Astrocyte (in vitro differentiated cells and primary cell): ENCODE data around the gene IL24. TPM values are rescaled to one million over a fixed set of nuclear protein-coding genes. Genes with fewer than 3 reads are reported as not detected.
A peak's percentile ranks its signal among the peaks of the same experiment; 100 is the strongest.

Experiments
- DNase-seq: peaks from one replicate; pipeline ENCODE4 v3.0.0-alpha.2; 2010; ENCODE audit warnings: low read depth
- FAIRE-seq: peaks from 2 replicates; lab custom pipeline; 2011; peaks lifted over from hg19 to GRCh38; lab: Jason Lieb, UNC
- H2AFZ ChIP-seq: 2 replicates; pipeline ENCODE4 v1.6.0; 2012; ENCODE audit warnings: low read depth, low read length, inconsistent platforms
- H3K27ac ChIP-seq: 2 replicates; pipeline ENCODE4 v1.5.1; 2011; ENCODE audit warnings: low read depth, low read length, inconsistent platforms
- H3K27me3 ChIP-seq: 2 replicates; pipeline ENCODE4 v1.6.0; 2011; ENCODE audit warnings: low read length, inconsistent platforms; ENCODE audit not compliant: insufficient read depth
- H3K36me3 ChIP-seq: 2 replicates; pipeline ENCODE4 v1.5.1; 2011; ENCODE audit warnings: low read length, inconsistent platforms; ENCODE audit not compliant: insufficient read depth
- H3K4me1 ChIP-seq: 2 replicates; pipeline ENCODE4 v1.5.1; 2011; ENCODE audit warnings: low read length, inconsistent platforms; ENCODE audit not compliant: insufficient read depth
- H3K4me2 ChIP-seq: 2 replicates; pipeline ENCODE4 v1.6.0; 2012; ENCODE audit warnings: low read length, inconsistent platforms
- H3K4me3 ChIP-seq: 2 replicates; pipeline ENCODE4 v1.5.1; 2011; ENCODE audit warnings: low read depth, mild to moderate bottlenecking, low read length, inconsistent platforms; ENCODE audit not compliant: insufficient read depth
- H3K79me2 ChIP-seq: 2 replicates; pipeline ENCODE4 v1.6.0; 2012; ENCODE audit warnings: mild to moderate bottlenecking, low read length, inconsistent platforms; ENCODE audit not compliant: insufficient read depth
- H3K9ac ChIP-seq: 2 replicates; pipeline ENCODE4 v1.6.0; 2012; ENCODE audit warnings: mild to moderate bottlenecking, low read length, inconsistent platforms
- H3K9me3 ChIP-seq: 2 replicates; pipeline ENCODE4 v1.5.1; 2012; ENCODE audit warnings: low read depth, mild to moderate bottlenecking, low read length, inconsistent platforms; ENCODE audit not compliant: insufficient read depth
- H4K20me1 ChIP-seq: 2 replicates; pipeline ENCODE4 v1.6.0; 2012; ENCODE audit warnings: low read length, inconsistent platforms; ENCODE audit not compliant: insufficient read depth
- H3K27ac Mint-ChIP-seq: one replicate; pipeline ENCODE4 v1.8.0; 2021; ENCODE audit warnings: mild to moderate bottlenecking, mixed read lengths; ENCODE audit not compliant: unreplicated experiment
- H3K27me3 Mint-ChIP-seq: one replicate; pipeline ENCODE4 v1.8.0; 2021; ENCODE audit warnings: low read depth, mixed read lengths; ENCODE audit not compliant: unreplicated experiment
- H3K36me3 Mint-ChIP-seq: one replicate; pipeline ENCODE4 v1.8.0; 2021; ENCODE audit warnings: low read depth, mixed read lengths; ENCODE audit not compliant: unreplicated experiment
- H3K4me1 Mint-ChIP-seq: one replicate; pipeline ENCODE4 v1.8.0; 2021; ENCODE audit warnings: low read depth, mixed read lengths; ENCODE audit not compliant: unreplicated experiment
- H3K4me3 Mint-ChIP-seq: one replicate; pipeline ENCODE4 v1.8.0; 2021; ENCODE audit warnings: mild to moderate bottlenecking, moderate library complexity, mixed read lengths; ENCODE audit not compliant: unreplicated experiment
- H3K9me3 Mint-ChIP-seq: one replicate; pipeline ENCODE4 v1.8.0; 2021; ENCODE audit warnings: mild to moderate bottlenecking, mixed read lengths; ENCODE audit not compliant: unreplicated experiment
- EZH2 ChIP-seq: IDR thresholded peaks from 2 replicates; pipeline ENCODE4 v1.6.1; 2012; ENCODE audit warnings: mild to moderate bottlenecking, low read length, inconsistent platforms; ENCODE audit not compliant: insufficient read depth
- total RNA-seq: library from RNA; stranded (reverse); gene quantifications from 2 replicates; pipeline ENCODE4 v1.2.1, GENCODE V29; 2021
- TF ChIP-seq, protein P1 (sequence below): IDR thresholded peaks from 2 replicates; pipeline ENCODE4 v1.5.1; 2011; ENCODE audit warnings: low read depth, mild to moderate bottlenecking, inconsistent platforms, low read length, moderate library complexity; ENCODE audit not compliant: insufficient read depth

Gene IL24
- total RNA-seq, 1 donor from 2014 or later = not detected

GRCh38 chr1:206909161-206909882 is 12.1 kb downstream of the IL24 start:
- H3K4me3 ChIP-seq = peak overlapping the region; percentile 35
- peaks cover 19% of the 10 kb centered on the region for H3K4me1 Mint-ChIP-seq
- FAIRE-seq (no peak), DNase-seq (no peak)
- H3K27me3 ChIP-seq = peaks cover 13% of the 10 kb centered on the region
- no peak overlapping the region for H3K9ac ChIP-seq
- peaks cover 2% of the 10 kb centered on the region for H3K36me3 Mint-ChIP-seq
- H3K27ac Mint-ChIP-seq = no peak overlapping the region
- TF ChIP-seq EZH2 = peak; percentile 40
- TF ChIP-seq, protein P1, sequence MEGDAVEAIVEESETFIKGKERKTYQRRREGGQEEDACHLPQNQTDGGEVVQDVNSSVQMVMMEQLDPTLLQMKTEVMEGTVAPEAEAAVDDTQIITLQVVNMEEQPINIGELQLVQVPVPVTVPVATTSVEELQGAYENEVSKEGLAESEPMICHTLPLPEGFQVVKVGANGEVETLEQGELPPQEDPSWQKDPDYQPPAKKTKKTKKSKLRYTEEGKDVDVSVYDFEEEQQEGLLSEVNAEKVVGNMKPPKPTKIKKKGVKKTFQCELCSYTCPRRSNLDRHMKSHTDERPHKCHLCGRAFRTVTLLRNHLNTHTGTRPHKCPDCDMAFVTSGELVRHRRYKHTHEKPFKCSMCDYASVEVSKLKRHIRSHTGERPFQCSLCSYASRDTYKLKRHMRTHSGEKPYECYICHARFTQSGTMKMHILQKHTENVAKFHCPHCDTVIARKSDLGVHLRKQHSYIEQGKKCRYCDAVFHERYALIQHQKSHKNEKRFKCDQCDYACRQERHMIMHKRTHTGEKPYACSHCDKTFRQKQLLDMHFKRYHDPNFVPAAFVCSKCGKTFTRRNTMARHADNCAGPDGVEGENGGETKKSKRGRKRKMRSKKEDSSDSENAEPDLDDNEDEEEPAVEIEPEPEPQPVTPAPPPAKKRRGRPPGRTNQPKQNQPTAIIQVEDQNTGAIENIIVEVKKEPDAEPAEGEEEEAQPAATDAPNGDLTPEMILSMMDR = no peak
- peaks cover 9% of the 10 kb centered on the region for H3K4me1 ChIP-seq
- H3K36me3 ChIP-seq = no peaks in the 10 kb centered on the region
- H3K4me3 Mint-ChIP-seq = peak overlapping the region; percentile 73
- peaks cover 2% of the 10 kb centered on the region for H3K9me3 Mint-ChIP-seq
- H2AFZ ChIP-seq = peak overlapping the region; percentile 62
- no peaks in the 10 kb centered on the region for H3K9me3 ChIP-seq
- H3K4me2 ChIP-seq = peak overlapping the region; percentile 80
- H3K27me3 Mint-ChIP-seq = peaks cover 40% of the 10 kb centered on the region
- H3K27ac ChIP-seq = no peak overlapping the region
- H3K79me2 ChIP-seq = no peaks in the 10 kb centered on the region
- no peaks in the 10 kb centered on the region for H4K20me1 ChIP-seq

- Histone ChIP-seq H3K9me3 (no peaks in the 10 kb centered on the region), H2AFZ (peak overlapping the region; percentile 62), H3K27me3 (peaks cover 16% of the 10 kb centered on the region), H3K79me2 (no peaks in the 10 kb centered on the region), H3K36me3 (no peaks in the 10 kb centered on the region), H3K9ac (no peak overlapping the region), H3K4me3 (peak overlapping the region; percentile 35), H3K4me1 (peaks cover 6% of the 10 kb centered on the region), H4K20me1 (no peaks in the 10 kb centered on the region), H3K4me2 (peak overlapping the region; percentile 80), H3K27ac (no peak overlapping the region)
- FAIRE-seq = no peak
- peaks cover 2% of the 10 kb centered on the region for H3K36me3 Mint-ChIP-seq
- DNase-seq = no peak
- peaks cover 2% of the 10 kb centered on the region for H3K9me3 Mint-ChIP-seq
- no peak overlapping the region for H3K27ac Mint-ChIP-seq
- H3K4me3 Mint-ChIP-seq = peak overlapping the region; percentile 65
- no peak for TF ChIP-seq EZH2
- TF ChIP-seq, protein P1 = no peak
- peaks cover 44% of the 10 kb centered on the region for H3K27me3 Mint-ChIP-seq
- H3K4me1 Mint-ChIP-seq = peaks cover 14% of the 10 kb centered on the region
These were observed 12.7 kb downstream of the IL24 start for GRCh38 chr1:206909883-206910318.

DNA sequence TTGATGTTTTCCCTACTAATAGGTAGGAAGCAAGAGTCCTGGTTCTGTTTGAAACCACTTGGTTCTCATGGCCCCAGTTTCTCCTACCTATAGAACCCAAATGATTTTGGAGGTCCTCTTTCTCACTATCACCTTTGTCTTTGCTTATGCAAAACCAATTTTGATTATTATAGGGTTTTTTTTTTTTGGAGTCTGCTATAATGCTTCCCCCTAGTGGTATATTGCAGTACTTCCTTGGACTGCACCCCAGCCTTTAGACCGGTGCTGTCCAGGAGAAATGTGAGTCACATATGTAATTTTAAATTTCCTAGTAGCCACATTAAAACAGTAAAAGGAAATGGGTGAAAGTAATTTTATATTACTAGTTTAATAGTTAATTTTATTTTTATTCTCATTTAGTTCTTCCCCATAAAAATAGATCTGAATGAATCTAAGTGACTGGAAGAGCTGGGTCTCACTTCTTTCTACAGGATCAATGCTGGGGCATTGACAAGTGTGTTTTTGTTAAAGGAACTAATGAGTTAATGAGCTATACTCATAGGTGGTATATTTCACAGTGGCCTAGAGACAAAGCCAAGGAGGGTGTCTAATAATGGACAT is 13.9 kb downstream of the IL24 start:
- H3K27ac Mint-ChIP-seq = no peak overlapping the region
- peak; percentile 43 for DNase-seq
- H3K9ac ChIP-seq = no peak overlapping the region
- no peak overlapping the region for H2AFZ ChIP-seq
- peaks cover 2% of the 10 kb centered on the region for H3K36me3 Mint-ChIP-seq
- no peaks in the 10 kb centered on the region for H3K36me3 ChIP-seq
- H4K20me1 ChIP-seq = no peaks in the 10 kb centered on the region
- peaks cover 3% of the 10 kb centered on the region for H3K4me1 Mint-ChIP-seq
- H3K27ac ChIP-seq = no peak overlapping the region
- no peak overlapping the region for H3K4me3 Mint-ChIP-seq
- H3K27me3 Mint-ChIP-seq = peaks cover 55% of the 10 kb centered on the region
- peaks cover 24% of the 10 kb centered on the region for H3K27me3 ChIP-seq
- no peaks in the 10 kb centered on the region for H3K79me2 ChIP-seq
- no peaks in the 10 kb centered on the region for H3K9me3 ChIP-seq
- no peak overlapping the region for H3K4me2 ChIP-seq
- TF ChIP-seq, protein P1 = peak; percentile 86
- no peak for TF ChIP-seq EZH2
- FAIRE-seq = no peak
- H3K9me3 Mint-ChIP-seq = peaks cover 2% of the 10 kb centered on the region
- no peak overlapping the region for H3K4me3 ChIP-seq
- H3K4me1 ChIP-seq = no peaks in the 10 kb centered on the region
